Neuronal stem cell (in vitro differentiated cells): ENCODE measurements around the gene GAD1.

Experiments used
- DNase-seq: peaks from one replicate; pipeline ENCODE4 v3.0.0-alpha.2; 2013; ENCODE audit warnings: low spot score
- H2AFZ ChIP-seq: one replicate; pipeline ENCODE4 v1.6.1; 2013; ENCODE audit warnings: mild to moderate bottlenecking, low read length, inconsistent platforms
- H2AK5ac ChIP-seq: 2 replicates; pipeline ENCODE4 v1.6.1; 2013; ENCODE audit warnings: low read depth, mild to moderate bottlenecking, inconsistent platforms, low read length, moderate library complexity, mixed read lengths
- H2BK120ac ChIP-seq: 2 replicates; pipeline ENCODE4 v1.6.1; 2013; ENCODE audit warnings: low read depth, mild to moderate bottlenecking, inconsistent platforms, low read length, moderate library complexity, mixed read lengths
- H2BK12ac ChIP-seq: one replicate; pipeline ENCODE4 v1.6.1; 2013; ENCODE audit warnings: low read length, inconsistent platforms
- H2BK15ac ChIP-seq: 2 replicates; pipeline ENCODE4 v1.6.1; 2013; ENCODE audit warnings: mild to moderate bottlenecking, low read length, inconsistent platforms, mixed read lengths
- H2BK5ac ChIP-seq: one replicate; pipeline ENCODE4 v1.6.1; 2013; ENCODE audit warnings: inconsistent platforms, mild to moderate bottlenecking, low read length, moderate library complexity
- H3K14ac ChIP-seq: one replicate; pipeline ENCODE4 v1.6.1; 2013; ENCODE audit warnings: low read length, inconsistent platforms
- H3K18ac ChIP-seq: 2 replicates; pipeline ENCODE4 v1.6.1; 2013; ENCODE audit warnings: low read length, inconsistent platforms
- H3K23ac ChIP-seq: 2 replicates; pipeline ENCODE4 v1.6.1; 2013; ENCODE audit warnings: low read depth, mild to moderate bottlenecking, mixed read lengths, low read length, inconsistent platforms; ENCODE audit not compliant: poor library complexity
- H3K27ac ChIP-seq: replicated peaks from 3 replicates; pipeline ENCODE4 v1.5.1; 2013; ENCODE audit warnings: low read length, inconsistent platforms
- H3K27me3 ChIP-seq, 3 experiments: 2 replicates each; pipeline ENCODE4 v1.6.1; 2013; ENCODE audit warnings: low read length in 3 of 3, mild to moderate bottlenecking in 2 of 3, inconsistent platforms in 1 of 3, low read depth in 1 of 3, mixed read lengths in 1 of 3, moderate library complexity in 1 of 3; ENCODE audit not compliant: control insufficient read depth in 3 of 3, insufficient read depth in 3 of 3
- H3K36me3 ChIP-seq, 2 donors: replicated peaks in 1 of 2; 2 replicates each; pipeline ENCODE4 v1.6.1; 2013; ENCODE audit warnings: low read length in 2 of 2; ENCODE audit not compliant: control insufficient read depth in 2 of 2, insufficient read depth in 2 of 2
- H3K4ac ChIP-seq: 2 replicates; pipeline ENCODE4 v1.6.1; 2013; ENCODE audit warnings: inconsistent platforms, mild to moderate bottlenecking, low read length, moderate library complexity
- H3K4me1 ChIP-seq, 2 donors: 1 replicate in 1 of 2; 2 replicates in 1 of 2; pipeline ENCODE4 v1.6.1; 2013; ENCODE audit warnings: low read length in 2 of 2, low read depth in 1 of 2; ENCODE audit not compliant: control insufficient read depth in 2 of 2, insufficient read depth in 1 of 2
- H3K4me2 ChIP-seq: one replicate; pipeline ENCODE4 v1.6.1; 2013; ENCODE audit warnings: mild to moderate bottlenecking, low read length, inconsistent platforms; ENCODE audit not compliant: insufficient read depth, poor library complexity, severe bottlenecking
- H3K4me3 ChIP-seq, 2 donors: 2 replicates each; pipeline ENCODE4 v1.5.1; 2013; ENCODE audit warnings: low read length in 2 of 2, mild to moderate bottlenecking in 2 of 2, inconsistent platforms in 1 of 2, moderate library complexity in 1 of 2
- H3K79me1 ChIP-seq: one replicate; pipeline ENCODE4 v1.6.1; 2013; ENCODE audit warnings: low read depth, mild to moderate bottlenecking, inconsistent platforms, low read length, moderate library complexity
- H3K9ac ChIP-seq: one replicate; pipeline ENCODE4 v1.6.1; 2013; ENCODE audit warnings: mild to moderate bottlenecking, low read depth, low read length, inconsistent platforms; ENCODE audit not compliant: poor library complexity
- H3K9me3 ChIP-seq, 2 donors: replicated peaks in 1 of 2; 2 replicates each; pipeline versions ENCODE3 to v1.6.1; 2013; ENCODE audit warnings: low read length in 2 of 2, mild to moderate bottlenecking in 2 of 2, inconsistent platforms in 1 of 2, low read depth in 1 of 2, mixed read lengths in 1 of 2, moderate library complexity in 1 of 2; ENCODE audit not compliant: control insufficient read depth in 2 of 2, insufficient read depth in 1 of 2
- H4K8ac ChIP-seq: one replicate; pipeline ENCODE4 v1.6.1; 2013; ENCODE audit warnings: low read depth, mild to moderate bottlenecking, inconsistent platforms, low read length, moderate library complexity
- H4K91ac ChIP-seq: one replicate; pipeline ENCODE4 v1.6.1; 2013; ENCODE audit warnings: low read length, low read depth, mild to moderate bottlenecking, inconsistent platforms; ENCODE audit not compliant: poor library complexity
- WGBS, 2 donors: extraction: QIAGEN DNeasy Blood & Tissue Kit; methylation state at CpG; one replicate each; pipeline ENCODE4 v1.1.7; 2013; ENCODE audit warnings: missing lambda C conversion rate in 2 of 2, mixed read lengths in 1 of 2; ENCODE audit not compliant: insufficient read length in 2 of 2, insufficient replicate concordance in 1 of 2; ENCODE audit errors: extremely low coverage in 2 of 2; 5-methylcytosine and 5-hydroxymethylcytosine counted together

Gene GAD1

GRCh38 chr2:170882758-170883157 lies 66.1 kb downstream of the GAD1 start:
- Histone ChIP-seq H3K14ac (no peak overlapping the region), H2BK120ac (no peak overlapping the region), H3K27ac (no peak overlapping the region), H2AFZ (no peak overlapping the region), H3K4me1 (no peaks in the 10 kb centered on the region), H3K18ac (no peak overlapping the region), H3K9me3 (no peaks in the 10 kb centered on the region), H4K8ac (no peak overlapping the region), H3K4me3 (no peak overlapping the region), H3K27me3 (no peaks in the 10 kb centered on the region), H3K36me3 (no peaks in the 10 kb centered on the region), H3K4me2 (no peak overlapping the region), H2BK15ac (no peak overlapping the region), H4K91ac (no peak overlapping the region), H2AK5ac (no peak overlapping the region), H3K79me1 (no peaks in the 10 kb centered on the region), H2BK5ac (no peak overlapping the region), H3K9ac (no peak overlapping the region), H3K4ac (no peak overlapping the region), H2BK12ac (no peak overlapping the region), H3K23ac (no peak overlapping the region)
- DNase-seq: no peak
- no CpG with 5 or more reads among the region's 2 CpGs for WGBS, 2 donors

GRCh38 chr2:170883683-170884082 lies 67.0 kb downstream of the GAD1 start:
- Histone ChIP-seq H2BK5ac (no peak overlapping the region), H2AFZ (no peak overlapping the region), H2BK15ac (no peak overlapping the region), H3K27me3 (no peaks in the 10 kb centered on the region), H3K36me3 (no peaks in the 10 kb centered on the region), H3K4ac (no peak overlapping the region), H3K14ac (peak overlapping the region; percentile 2), H3K4me3 (no peak overlapping the region), H3K23ac (no peak overlapping the region), H2BK12ac (no peak overlapping the region), H3K4me2 (no peak overlapping the region), H2BK120ac (no peak overlapping the region), H3K79me1 (no peaks in the 10 kb centered on the region), H4K91ac (no peak overlapping the region), H3K4me1 (no peaks in the 10 kb centered on the region), H3K27ac (no peak overlapping the region), H3K9ac (no peak overlapping the region), H3K9me3 (no peaks in the 10 kb centered on the region), H2AK5ac (no peak overlapping the region), H3K18ac (no peak overlapping the region), H4K8ac (no peak overlapping the region)
- WGBS, 2 donors: no CpG with 5 or more reads among the region's 2 CpGs
- no peak for DNase-seq

- Histone ChIP-seq H3K27ac (no peak overlapping the region), H3K4me3 (no peak overlapping the region), H2BK5ac (no peak overlapping the region), H3K4me2 (no peak overlapping the region), H4K8ac (no peak overlapping the region), H3K14ac (peak overlapping the region; percentile 42), H2AK5ac (no peak overlapping the region), H4K91ac (no peak overlapping the region), H3K23ac (no peak overlapping the region), H2AFZ (no peak overlapping the region), H3K4ac (no peak overlapping the region), H2BK12ac (no peak overlapping the region), H3K79me1 (no peaks in the 10 kb centered on the region), H3K9me3 (no peaks in the 10 kb centered on the region), H3K27me3 (no peaks in the 10 kb centered on the region), H2BK15ac (peak overlapping the region; percentile 15), H3K36me3 (no peaks in the 10 kb centered on the region), H3K18ac (peak overlapping the region; percentile 18), H2BK120ac (no peak overlapping the region), H3K9ac (no peak overlapping the region), H3K4me1 (no peaks in the 10 kb centered on the region)
- no CpG with 5 or more reads among the region's 5 CpGs for WGBS, 2 donors
- no peak for DNase-seq
These were observed 68.6 kb downstream of the GAD1 start for GRCh38 chr2:170885130-170885791.

- DNase-seq: no peak
These were observed 69.7 kb downstream of the GAD1 start for GRCh38 chr2:170886386-170886785.

More at GRCh38 chr2:170886386-170886785, 69.7 kb downstream of the GAD1 start:
- no peak overlapping the region for H3K4me3 ChIP-seq
- no peaks in the 10 kb centered on the region for H3K4me1 ChIP-seq
- no peak overlapping the region for H2BK120ac ChIP-seq
- no peak overlapping the region for H3K9ac ChIP-seq
- no peak overlapping the region for H3K23ac ChIP-seq
- H3K27me3 ChIP-seq: no peaks in the 10 kb centered on the region
- H2BK12ac ChIP-seq: no peak overlapping the region
- no peak overlapping the region for H2BK5ac ChIP-seq
- no peak overlapping the region for H3K4ac ChIP-seq
- H3K4me2 ChIP-seq: no peak overlapping the region
- no peak overlapping the region for H4K91ac ChIP-seq
- no peak overlapping the region for H3K14ac ChIP-seq
- H3K27ac ChIP-seq: no peak overlapping the region
- H3K9me3 ChIP-seq: no peaks in the 10 kb centered on the region
- H2AK5ac ChIP-seq: no peak overlapping the region
- H2AFZ ChIP-seq: no peak overlapping the region
- H3K36me3 ChIP-seq: no peaks in the 10 kb centered on the region
- no CpG with 5 or more reads among the region's 1 CpG for WGBS, 2 donors
- no peaks in the 10 kb centered on the region for H3K79me1 ChIP-seq
- no peak overlapping the region for H2BK15ac ChIP-seq
- H4K8ac ChIP-seq: no peak overlapping the region
- no peak overlapping the region for H3K18ac ChIP-seq
